GM12872 (cell line): ENCODE measurements around the gene ESF1.

Experiments
- TF ChIP-seq, protein P1 (sequence below): IDR thresholded peaks from 3 replicates; pipeline ENCODE4 v1.5.1; 2011; ENCODE audit warnings: low read depth, mild to moderate bottlenecking, low read length, moderate library complexity; ENCODE audit not compliant: insufficient read depth

ESF1 gene

GRCh38 chr20:13671512-13671911 is 113.2 kb downstream of the ESF1 start:
- TF ChIP-seq, protein P1, sequence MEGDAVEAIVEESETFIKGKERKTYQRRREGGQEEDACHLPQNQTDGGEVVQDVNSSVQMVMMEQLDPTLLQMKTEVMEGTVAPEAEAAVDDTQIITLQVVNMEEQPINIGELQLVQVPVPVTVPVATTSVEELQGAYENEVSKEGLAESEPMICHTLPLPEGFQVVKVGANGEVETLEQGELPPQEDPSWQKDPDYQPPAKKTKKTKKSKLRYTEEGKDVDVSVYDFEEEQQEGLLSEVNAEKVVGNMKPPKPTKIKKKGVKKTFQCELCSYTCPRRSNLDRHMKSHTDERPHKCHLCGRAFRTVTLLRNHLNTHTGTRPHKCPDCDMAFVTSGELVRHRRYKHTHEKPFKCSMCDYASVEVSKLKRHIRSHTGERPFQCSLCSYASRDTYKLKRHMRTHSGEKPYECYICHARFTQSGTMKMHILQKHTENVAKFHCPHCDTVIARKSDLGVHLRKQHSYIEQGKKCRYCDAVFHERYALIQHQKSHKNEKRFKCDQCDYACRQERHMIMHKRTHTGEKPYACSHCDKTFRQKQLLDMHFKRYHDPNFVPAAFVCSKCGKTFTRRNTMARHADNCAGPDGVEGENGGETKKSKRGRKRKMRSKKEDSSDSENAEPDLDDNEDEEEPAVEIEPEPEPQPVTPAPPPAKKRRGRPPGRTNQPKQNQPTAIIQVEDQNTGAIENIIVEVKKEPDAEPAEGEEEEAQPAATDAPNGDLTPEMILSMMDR = no peak

GRCh38 chr20:13670160-13670559 is 114.6 kb downstream of the ESF1 start:
- TF ChIP-seq, protein P1 = no peak

DNA sequence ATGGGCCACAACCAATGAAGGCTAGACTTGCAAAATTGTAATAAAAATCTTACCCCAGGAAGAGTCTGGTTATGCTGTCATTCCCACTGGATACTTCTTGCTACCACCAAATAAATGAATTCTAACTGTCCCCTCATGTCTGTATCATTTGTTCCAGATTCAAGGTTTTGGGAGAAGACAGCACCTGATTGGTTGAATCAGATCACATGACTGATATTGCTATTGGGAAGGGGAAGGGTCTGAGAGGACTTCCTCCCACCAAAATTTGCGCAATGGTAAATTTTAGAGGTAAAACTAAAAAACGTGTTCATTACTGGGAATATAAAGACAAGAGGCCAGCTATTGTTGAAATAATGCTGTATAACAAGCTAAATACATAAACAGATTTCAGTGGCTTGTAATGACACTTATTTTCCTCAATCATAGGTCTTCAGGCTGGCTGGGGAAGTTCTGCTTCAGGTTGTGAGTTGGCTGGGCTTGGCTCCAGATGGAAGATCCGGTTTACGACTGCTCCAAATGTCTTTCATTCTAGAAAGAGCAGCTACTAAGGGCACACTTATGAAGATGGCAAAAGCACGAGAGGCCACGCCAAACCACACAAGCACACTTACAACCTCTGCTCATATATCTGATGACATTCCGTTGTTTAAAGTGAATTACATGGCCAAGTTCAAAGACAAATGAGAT is 118.9 kb downstream of the ESF1 start:
- TF ChIP-seq, protein P1 = no peak
